ENCODE results near the gene UCHL5.

DNA sequence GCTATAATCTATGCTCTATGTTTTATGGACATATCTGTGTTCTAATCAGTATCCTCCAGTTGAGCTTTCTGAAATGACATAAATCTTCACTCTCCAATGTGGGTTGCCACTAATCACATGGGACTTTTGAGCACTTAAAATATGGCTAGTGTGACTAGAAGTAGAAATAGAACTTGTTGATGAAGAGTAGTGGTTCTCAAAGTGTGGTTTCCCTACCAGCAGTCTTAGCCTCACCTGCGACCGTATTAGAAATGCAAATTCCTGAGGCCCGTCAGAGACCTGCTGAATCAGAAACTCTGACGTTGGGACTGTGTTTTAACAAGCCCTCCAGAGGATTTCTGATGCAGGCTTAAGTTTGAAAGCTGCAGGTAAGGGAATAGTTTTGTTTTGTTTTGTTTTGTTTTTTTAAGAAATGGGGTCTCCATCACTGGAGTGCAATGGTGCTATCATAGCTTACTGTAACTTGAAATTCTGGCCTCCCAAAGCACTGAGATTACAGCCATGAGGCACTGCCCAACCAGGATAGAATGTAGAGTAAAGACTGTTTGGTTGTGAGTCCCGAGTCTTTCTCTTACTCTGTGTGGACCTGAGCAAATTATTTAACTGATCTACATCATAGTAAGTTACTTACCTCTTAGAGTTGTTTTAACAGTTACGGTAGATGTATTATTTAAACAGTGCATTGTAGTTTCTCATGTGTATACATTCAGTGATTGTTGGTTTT is 24.4 kb upstream of the UCHL5 start:
- TF ChIP-seq EZH2 (IDR thresholded peaks at IDR 0.05; ENCODE audit: borderline replicate concordance, low read depth, low read length, poor library complexity, severe bottlenecking) = no peak
- no peak for TF ChIP-seq CTCF (conservative IDR thresholded peaks at IDR 0.05; ENCODE audit: low read depth, low read length)

Measured in A673 (cell line).